GM12878 (cell line): ENCODE measurements around the gene TRAPPC3L.

Experiments used
- CEBPB ChIP-seq, 2 experiments: fragments of 150-350 bp in 1 of 2; IDR thresholded peaks; 2 replicates each; pipeline ENCODE4 v1.6.1; 2012 to 2014; ENCODE audit warnings: low read depth in 2 of 2, low read length in 2 of 2, borderline replicate concordance in 1 of 2, inconsistent platforms in 1 of 2
- NR2C1 ChIP-seq: fragments of 450-650 bp; IDR thresholded peaks from 2 replicates; pipeline ENCODE4 v1.6.1; 2017; ENCODE audit warnings: antibody characterized with exemption, mild to moderate bottlenecking, moderate library complexity
- TF ChIP-seq, protein P1 (sequence below), 3 experiments: IDR thresholded peaks in 2 of 3; conservative IDR thresholded peaks in 1 of 3; 2 replicates each; pipeline ENCODE4 v1.5.1; 2011; ENCODE audit warnings: low read depth in 3 of 3, low read length in 3 of 3, mild to moderate bottlenecking in 3 of 3, control low read depth in 2 of 3, moderate library complexity in 2 of 3, inconsistent platforms in 1 of 3, mixed read lengths in 1 of 3; ENCODE audit not compliant: control insufficient read depth in 2 of 3, insufficient read depth in 1 of 3; ENCODE audit errors: extremely low read depth in 1 of 3

DNA sequence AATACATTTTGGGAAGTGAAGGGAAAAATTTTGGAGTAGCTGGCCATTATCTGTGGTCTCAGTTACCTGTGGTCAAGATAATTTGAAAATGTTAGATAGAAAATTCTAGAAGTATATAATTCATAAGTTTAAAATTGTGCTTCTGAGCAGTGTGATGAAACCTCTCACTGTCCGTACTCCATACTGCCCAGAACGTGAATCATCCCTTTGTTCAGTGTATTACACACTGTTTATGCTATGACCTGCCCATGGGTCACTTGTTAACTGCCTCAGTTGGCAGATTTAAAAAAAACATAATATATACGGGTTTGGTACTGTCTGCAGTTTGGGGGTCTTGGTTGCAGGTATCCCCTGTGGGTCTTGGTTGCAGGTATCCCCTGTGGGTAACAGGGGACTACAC, 38.2 kb downstream of the TRAPPC3L start:
- TF ChIP-seq NR2C1 (no peak), CEBPB (IDR thresholded peaks at IDR 0.05; ENCODE audit: borderline replicate concordance in 1 of 2, low read depth in 2 of 2, low read length in 2 of 2) (no peak)
- TF ChIP-seq, protein P1, sequence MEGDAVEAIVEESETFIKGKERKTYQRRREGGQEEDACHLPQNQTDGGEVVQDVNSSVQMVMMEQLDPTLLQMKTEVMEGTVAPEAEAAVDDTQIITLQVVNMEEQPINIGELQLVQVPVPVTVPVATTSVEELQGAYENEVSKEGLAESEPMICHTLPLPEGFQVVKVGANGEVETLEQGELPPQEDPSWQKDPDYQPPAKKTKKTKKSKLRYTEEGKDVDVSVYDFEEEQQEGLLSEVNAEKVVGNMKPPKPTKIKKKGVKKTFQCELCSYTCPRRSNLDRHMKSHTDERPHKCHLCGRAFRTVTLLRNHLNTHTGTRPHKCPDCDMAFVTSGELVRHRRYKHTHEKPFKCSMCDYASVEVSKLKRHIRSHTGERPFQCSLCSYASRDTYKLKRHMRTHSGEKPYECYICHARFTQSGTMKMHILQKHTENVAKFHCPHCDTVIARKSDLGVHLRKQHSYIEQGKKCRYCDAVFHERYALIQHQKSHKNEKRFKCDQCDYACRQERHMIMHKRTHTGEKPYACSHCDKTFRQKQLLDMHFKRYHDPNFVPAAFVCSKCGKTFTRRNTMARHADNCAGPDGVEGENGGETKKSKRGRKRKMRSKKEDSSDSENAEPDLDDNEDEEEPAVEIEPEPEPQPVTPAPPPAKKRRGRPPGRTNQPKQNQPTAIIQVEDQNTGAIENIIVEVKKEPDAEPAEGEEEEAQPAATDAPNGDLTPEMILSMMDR (IDR thresholded peaks at IDR 0.05 in 2 of 3, conservative IDR thresholded peaks at IDR 0.05 in 1 of 3; ENCODE audit: control insufficient read depth in 2 of 3, extremely low read depth in 1 of 3, insufficient read depth in 1 of 3, low read depth in 3 of 3, low read length in 3 of 3): no peak
